ENCODE data around the gene CFAP46. TPM values are rescaled to one million over a fixed set of nuclear protein-coding genes. Genes with fewer than 3 reads are reported as not detected.

Gene CFAP46
- total RNA-seq, 1 experiment from 2014 or later, result not detected

- H3K27me3 Mint-ChIP-seq (ENCODE audit: unreplicated experiment), result peaks cover 21% of the 10 kb centered on the region
- CTCF ChIA-PET, result no interaction called here
- no peaks in the 10 kb centered on the region for H3K9me3 Mint-ChIP-seq (ENCODE audit: low read depth, unreplicated experiment)
- no peaks in the 10 kb centered on the region for H3K36me3 Mint-ChIP-seq (ENCODE audit: insufficient read depth, unreplicated experiment)
- H3K4me1 Mint-ChIP-seq (ENCODE audit: low read depth, unreplicated experiment), result no peaks in the 10 kb centered on the region
- no TSS peak for BruUV-seq (replicated peaks)
- intact Hi-C loops (cut with micrococcal nuclease; ENCODE audit: unreplicated experiment), result no loop called here
- no peak overlapping the region for H3K4me3 Mint-ChIP-seq (ENCODE audit: low read depth, unreplicated experiment)
- no peak for DNase-seq
- no peak for TF ChIP-seq CTCF (IDR thresholded peaks at IDR 0.05; ENCODE audit: unreplicated experiment)
- H3K27ac Mint-ChIP-seq (ENCODE audit: unreplicated experiment), result no peak overlapping the region
Observed at GRCh38 chr10:132989476-132990415, 47.4 kb upstream of the CFAP46 start.

GRCh38 chr10:132988988-132989387 is 46.6 kb upstream of the CFAP46 start:
- no peak for TF ChIP-seq CTCF (IDR thresholded peaks at IDR 0.05; ENCODE audit: unreplicated experiment)
- no peak for DNase-seq
- Mint-ChIP-seq H3K36me3 (ENCODE audit: insufficient read depth, unreplicated experiment) (no peaks in the 10 kb centered on the region), H3K27ac (ENCODE audit: unreplicated experiment) (no peak overlapping the region), H3K4me1 (ENCODE audit: low read depth, unreplicated experiment) (no peaks in the 10 kb centered on the region), H3K9me3 (ENCODE audit: low read depth, unreplicated experiment) (no peaks in the 10 kb centered on the region), H3K27me3 (ENCODE audit: unreplicated experiment) (peaks cover 29% of the 10 kb centered on the region), H3K4me3 (ENCODE audit: low read depth, unreplicated experiment) (no peak overlapping the region)
- intact Hi-C loops (cut with micrococcal nuclease; ENCODE audit: unreplicated experiment), result no loop called here
- CTCF ChIA-PET, result no interaction called here
- BruUV-seq (replicated peaks), result no TSS peak

- Mint-ChIP-seq H3K4me1 (ENCODE audit: low read depth, unreplicated experiment) (no peaks in the 10 kb centered on the region), H3K27me3 (ENCODE audit: unreplicated experiment) (peaks cover 30% of the 10 kb centered on the region), H3K27ac (ENCODE audit: unreplicated experiment) (no peak overlapping the region), H3K4me3 (ENCODE audit: low read depth, unreplicated experiment) (no peak overlapping the region), H3K9me3 (ENCODE audit: low read depth, unreplicated experiment) (no peaks in the 10 kb centered on the region), H3K36me3 (ENCODE audit: insufficient read depth, unreplicated experiment) (no peaks in the 10 kb centered on the region)
- intact Hi-C loops (cut with micrococcal nuclease; ENCODE audit: unreplicated experiment), result no loop called here
- no peak for TF ChIP-seq CTCF (IDR thresholded peaks at IDR 0.05; ENCODE audit: unreplicated experiment)
- no TSS peak for BruUV-seq (replicated peaks)
- CTCF ChIA-PET, result no interaction called here
- DNase-seq, result no peak
Observed at GRCh38 chr10:132987671-132988571, 45.6 kb upstream of the CFAP46 start.

GRCh38 chr10:132986978-132987377 is 44.6 kb upstream of the CFAP46 start:
- H3K36me3 Mint-ChIP-seq (ENCODE audit: insufficient read depth, unreplicated experiment), result no peaks in the 10 kb centered on the region
- H3K27ac Mint-ChIP-seq (ENCODE audit: unreplicated experiment), result no peak overlapping the region

More at GRCh38 chr10:132986978-132987377, 44.6 kb upstream of the CFAP46 start:
- Mint-ChIP-seq H3K4me3 (ENCODE audit: low read depth, unreplicated experiment) (no peak overlapping the region), H3K4me1 (ENCODE audit: low read depth, unreplicated experiment) (no peaks in the 10 kb centered on the region), H3K27me3 (ENCODE audit: unreplicated experiment) (peaks cover 30% of the 10 kb centered on the region), H3K9me3 (ENCODE audit: low read depth, unreplicated experiment) (no peaks in the 10 kb centered on the region)
- BruUV-seq (replicated peaks), result no TSS peak
- DNase-seq, result no peak
- TF ChIP-seq CTCF (IDR thresholded peaks at IDR 0.05; ENCODE audit: unreplicated experiment), result no peak
- intact Hi-C loops (cut with micrococcal nuclease; ENCODE audit: unreplicated experiment), result no loop called here
- CTCF ChIA-PET, result no interaction called here

Measured in Calu3 (cell line).